ENCODE data around the gene SRSF5. TPM values are rescaled to one million over a fixed set of nuclear protein-coding genes. Genes with fewer than 3 reads are reported as not detected.

Gene SRSF5
- total RNA-seq, 6 experiments from 2014 or later, result 162 to 221 (median 185) TPM

- H3K9me3 Mint-ChIP-seq, result peaks cover 3% of the 10 kb centered on the region
- no peak overlapping the region for H3K4me3 Mint-ChIP-seq
- peaks cover 48% of the 10 kb centered on the region for H3K4me1 Mint-ChIP-seq (ENCODE audit: low read depth)
- H3K27ac Mint-ChIP-seq, result peak overlapping the region; percentile 38; the same call in 1 of the 2 replicates
- peaks cover 19% of the 10 kb centered on the region for H3K27me3 Mint-ChIP-seq (ENCODE audit: insufficient read depth)
- TF ChIP-seq CTCF (IDR thresholded peaks at IDR 0.05), result no peak
- no peak for DNase-seq
- H3K36me3 Mint-ChIP-seq (ENCODE audit: low read depth), result peaks cover 89% of the 10 kb centered on the region
Measured at GRCh38 chr14:69772082-69773017, 5.4 kb downstream of the SRSF5 start.

- H3K9me3 Mint-ChIP-seq, result no peaks in the 10 kb centered on the region
- H3K36me3 Mint-ChIP-seq (ENCODE audit: low read depth), result peaks cover 85% of the 10 kb centered on the region
- H3K27ac Mint-ChIP-seq, result peak overlapping the region; percentile 24; the same call in 1 of the 2 replicates
- H3K4me3 Mint-ChIP-seq, result no peak overlapping the region
- peaks cover 38% of the 10 kb centered on the region for H3K4me1 Mint-ChIP-seq (ENCODE audit: low read depth)
- no peak for DNase-seq
- no peak for TF ChIP-seq CTCF (IDR thresholded peaks at IDR 0.05)
- peaks cover 11% of the 10 kb centered on the region; the same call in 1 of the 2 replicates for H3K27me3 Mint-ChIP-seq (ENCODE audit: insufficient read depth)
Measured at GRCh38 chr14:69773571-69774276, 6.8 kb downstream of the SRSF5 start.

GRCh38 chr14:69775012-69775411 is 8.1 kb downstream of the SRSF5 start:
- TF ChIP-seq CTCF (IDR thresholded peaks at IDR 0.05), result no peak
- Mint-ChIP-seq H3K4me1 (ENCODE audit: low read depth) (peaks cover 29% of the 10 kb centered on the region), H3K36me3 (ENCODE audit: low read depth) (peaks cover 79% of the 10 kb centered on the region), H3K4me3 (no peak overlapping the region), H3K27me3 (ENCODE audit: insufficient read depth) (peaks cover 15% of the 10 kb centered on the region; the same call in 1 of the 2 replicates), H3K27ac (peak overlapping the region; percentile 26; the same call in 1 of the 2 replicates), H3K9me3 (no peaks in the 10 kb centered on the region)
- no peak for DNase-seq

- Mint-ChIP-seq H3K9me3 (no peaks in the 10 kb centered on the region), H3K27me3 (ENCODE audit: insufficient read depth) (peaks cover 15% of the 10 kb centered on the region; the same call in 1 of the 2 replicates), H3K4me3 (no peak overlapping the region), H3K27ac (peak overlapping the region; percentile 2; the same call in 1 of the 2 replicates), H3K4me1 (ENCODE audit: low read depth) (peaks cover 16% of the 10 kb centered on the region; the same call in 1 of the 2 replicates), H3K36me3 (ENCODE audit: low read depth) (peaks cover 74% of the 10 kb centered on the region)
- DNase-seq, result no peak
- TF ChIP-seq CTCF (IDR thresholded peaks at IDR 0.05), result no peak
Measured at GRCh38 chr14:69776875-69777453, 10.0 kb downstream of the SRSF5 start.

GRCh38 chr14:69779088-69779487 is 12.1 kb downstream of the SRSF5 start:
- peaks cover 53% of the 10 kb centered on the region for H3K36me3 Mint-ChIP-seq (ENCODE audit: low read depth)
- no peak for DNase-seq
- H3K27me3 Mint-ChIP-seq (ENCODE audit: insufficient read depth), result peaks cover 15% of the 10 kb centered on the region; the same call in 1 of the 2 replicates
- H3K27ac Mint-ChIP-seq, result no peak overlapping the region
- peaks cover 16% of the 10 kb centered on the region; the same call in 1 of the 2 replicates for H3K4me1 Mint-ChIP-seq (ENCODE audit: low read depth)
- no peak overlapping the region for H3K4me3 Mint-ChIP-seq
- no peak for TF ChIP-seq CTCF (IDR thresholded peaks at IDR 0.05)
- H3K9me3 Mint-ChIP-seq, result no peaks in the 10 kb centered on the region

Measured in HFFc6 (cell line).